ENCODE results near the gene DIAPH3. TPM values are rescaled to one million over a fixed set of nuclear protein-coding genes. Genes with fewer than 3 reads are reported as not detected.

DIAPH3 gene
- total and polyA plus RNA-seq, 2 of the 8 experiments (the other 6 are each of a cell fraction or from before 2014, with no cell fraction given) = 8.0 to 30.8 TPM

- TF ChIP-seq RXRA (IDR thresholded peaks at IDR 0.05; ENCODE audit: insufficient read depth, low read depth, low read length) (no peak), RNF2 (IDR thresholded peaks at IDR 0.05; ENCODE audit: borderline replicate concordance, low read depth, low read length, missing control alignments, poor library complexity, severe bottlenecking) (no peak)
These were observed 476.8 kb downstream of the DIAPH3 start for GRCh38 chr13:59686798-59687394.

More at GRCh38 chr13:59686798-59687394, 476.8 kb downstream of the DIAPH3 start:
- Histone ChIP-seq H2BK5ac (ENCODE audit: low read depth, low read length) (no peak overlapping the region), H4K8ac (ENCODE audit: extremely low read depth, insufficient read depth, low read length) (no peak overlapping the region), H2BK20ac (ENCODE audit: low read length) (no peak overlapping the region), H2BK120ac (replicated peaks; ENCODE audit: low read depth, low read length) (no peak overlapping the region), H3K4me1 (replicated peaks in 1 of 4; ENCODE audit: control insufficient read depth in 3 of 4, insufficient read depth in 4 of 4, low read length in 3 of 4) (peaks cover 0 to 8% (median 4%) of the 10 kb centered on the region in 4 experiments; a peak in 5 of 7 replicates), H2AFZ (ENCODE audit: low read length) (no peak overlapping the region), H3K56ac (replicated peaks; ENCODE audit: insufficient read length, low read depth, low read length) (no peak overlapping the region), H3K4ac (replicated peaks; ENCODE audit: insufficient read length, low read depth, low read length) (no peak overlapping the region), H2BK15ac (ENCODE audit: low read length) (no peak overlapping the region), H3K23me2 (ENCODE audit: low read depth, low read length) (no peaks in the 10 kb centered on the region), H3K36me3 (ENCODE audit: control insufficient read depth in 2 of 4, insufficient read depth in 4 of 4, low read length in 3 of 4) (no peaks in the 10 kb centered on the region), H3K27ac (ENCODE audit: low read depth, low read length) (no peak overlapping the region), H2AK5ac (ENCODE audit: low read depth, low read length) (no peak overlapping the region), H3K79me1 (ENCODE audit: low read depth, low read length) (no peaks in the 10 kb centered on the region), H4K91ac (replicated peaks; ENCODE audit: insufficient read length, low read length) (no peak overlapping the region), H4K5ac (ENCODE audit: insufficient read length, low read depth, low read length) (peak overlapping the region; percentile 54), H4K20me1 (replicated peaks in 1 of 2; ENCODE audit: control insufficient read depth in 1 of 2, insufficient read depth in 2 of 2, low read length in 2 of 2) (no peaks in the 10 kb centered on the region), H3K9me3 (ENCODE audit: insufficient read depth in 2 of 2, low read depth in 1 of 2, low read length in 1 of 2) (no peaks in the 10 kb centered on the region), H3K23ac (ENCODE audit: insufficient read length) (no peak overlapping the region), H3K4me2 (ENCODE audit: insufficient read depth in 1 of 2, low read depth in 2 of 2, low read length in 2 of 2) (no peak overlapping the region), H2BK12ac (ENCODE audit: low read depth, low read length) (no peak overlapping the region), H3K4me3 (ENCODE audit: extremely low read depth in 1 of 4, insufficient read depth in 2 of 4, low read depth in 3 of 4, low read length in 4 of 4) (no peak overlapping the region), H3K18ac (ENCODE audit: extremely low read depth, low read length) (no peak overlapping the region), H3K14ac (ENCODE audit: insufficient read length) (no peak overlapping the region), H3K9ac (replicated peaks in 1 of 4; ENCODE audit: extremely low read depth in 1 of 4, low read depth in 3 of 4, low read length in 3 of 4) (no peak overlapping the region), H3K27me3 (replicated peaks in 1 of 4; ENCODE audit: control insufficient read depth in 3 of 4, extremely low read depth in 1 of 4, insufficient read depth in 3 of 4, low read length in 3 of 4) (peaks cover 0 to 1% (median 0%) of the 10 kb centered on the region in 4 experiments; a peak in 1 of 7 replicates), H3K79me2 (ENCODE audit: control insufficient read depth in 1 of 2, insufficient read depth in 2 of 2, low read length in 2 of 2) (no peaks in the 10 kb centered on the region)
- WGBS, 2 experiments (ENCODE audit: extremely low coverage in 1 of 2, insufficient coverage in 1 of 2, insufficient read length in 1 of 2, insufficient replicate concordance in 2 of 2, low coverage in 1 of 2, low lambda C conversion rate in 2 of 2, missing lambda C conversion rate in 1 of 2) = 71% methylated on average over 2 of the region's 2 CpGs; no CpG with 5 or more reads in 1 of the 2 experiments
- DNase-seq (ENCODE audit: low read depth in 1 of 2, low spot score in 2 of 2) (no peak), FAIRE-seq (peak; percentile 13)
- CTCF ChIA-PET (ENCODE audit: partially characterized antibody) = interaction anchor here (1.5 to 2.0 kb wide), 2 partner anchors 9 to 84 kb away, joined by 7 to 11 read pairs; no protein-coding TSS in a partner anchor
- POLR2A ChIA-PET (ENCODE audit: partially characterized antibody) = no interaction called here

All from H1 (cell line).